ENCODE results near the gene GNG11. TPM values are rescaled to one million over a fixed set of nuclear protein-coding genes. Genes with fewer than 3 reads are reported as not detected.

GNG11 gene
- total RNA-seq, 4 donors from 2014 or later = 23.9 to 106 (median 40.9) TPM

GRCh38 chr7:93948106-93948505 lies 26.6 kb downstream of the GNG11 start:
- no peak for DNase-seq (ENCODE audit: low spot score)
- no peak for ATAC-seq (ENCODE audit: low FRiP score)
- TF ChIP-seq, protein P1, sequence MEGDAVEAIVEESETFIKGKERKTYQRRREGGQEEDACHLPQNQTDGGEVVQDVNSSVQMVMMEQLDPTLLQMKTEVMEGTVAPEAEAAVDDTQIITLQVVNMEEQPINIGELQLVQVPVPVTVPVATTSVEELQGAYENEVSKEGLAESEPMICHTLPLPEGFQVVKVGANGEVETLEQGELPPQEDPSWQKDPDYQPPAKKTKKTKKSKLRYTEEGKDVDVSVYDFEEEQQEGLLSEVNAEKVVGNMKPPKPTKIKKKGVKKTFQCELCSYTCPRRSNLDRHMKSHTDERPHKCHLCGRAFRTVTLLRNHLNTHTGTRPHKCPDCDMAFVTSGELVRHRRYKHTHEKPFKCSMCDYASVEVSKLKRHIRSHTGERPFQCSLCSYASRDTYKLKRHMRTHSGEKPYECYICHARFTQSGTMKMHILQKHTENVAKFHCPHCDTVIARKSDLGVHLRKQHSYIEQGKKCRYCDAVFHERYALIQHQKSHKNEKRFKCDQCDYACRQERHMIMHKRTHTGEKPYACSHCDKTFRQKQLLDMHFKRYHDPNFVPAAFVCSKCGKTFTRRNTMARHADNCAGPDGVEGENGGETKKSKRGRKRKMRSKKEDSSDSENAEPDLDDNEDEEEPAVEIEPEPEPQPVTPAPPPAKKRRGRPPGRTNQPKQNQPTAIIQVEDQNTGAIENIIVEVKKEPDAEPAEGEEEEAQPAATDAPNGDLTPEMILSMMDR (IDR thresholded peaks at IDR 0.05) = no peak

- ATAC-seq (ENCODE audit: low FRiP score) (no peak), DNase-seq (ENCODE audit: low spot score) (no peak)
- TF ChIP-seq, protein P1 (IDR thresholded peaks at IDR 0.05) = no peak
Measured at GRCh38 chr7:93948873-93949272, 27.3 kb downstream of the GNG11 start.

- DNase-seq (ENCODE audit: low spot score) (no peak), ATAC-seq (ENCODE audit: low FRiP score) (no peak)
- TF ChIP-seq, protein P1 (IDR thresholded peaks at IDR 0.05) = no peak
Measured at GRCh38 chr7:93949423-93949822, 27.9 kb downstream of the GNG11 start.

- no peak for ATAC-seq (ENCODE audit: low FRiP score)
- TF ChIP-seq, protein P1 (IDR thresholded peaks at IDR 0.05) = no peak
- no peak for DNase-seq (ENCODE audit: low spot score)
Measured at GRCh38 chr7:93955304-93955703, 33.8 kb downstream of the GNG11 start.

- TF ChIP-seq, protein P1 (IDR thresholded peaks at IDR 0.05) = no peak
- ATAC-seq (ENCODE audit: low FRiP score) (no peak), DNase-seq (ENCODE audit: low spot score) (no peak)
Measured at GRCh38 chr7:93957767-93958166, 36.2 kb downstream of the GNG11 start.

GRCh38 chr7:93958216-93958615 lies 36.7 kb downstream of the GNG11 start:
- TF ChIP-seq, protein P1 (IDR thresholded peaks at IDR 0.05) = no peak
- DNase-seq (ENCODE audit: low spot score) (no peak), ATAC-seq (ENCODE audit: low FRiP score) (no peak)

DNA sequence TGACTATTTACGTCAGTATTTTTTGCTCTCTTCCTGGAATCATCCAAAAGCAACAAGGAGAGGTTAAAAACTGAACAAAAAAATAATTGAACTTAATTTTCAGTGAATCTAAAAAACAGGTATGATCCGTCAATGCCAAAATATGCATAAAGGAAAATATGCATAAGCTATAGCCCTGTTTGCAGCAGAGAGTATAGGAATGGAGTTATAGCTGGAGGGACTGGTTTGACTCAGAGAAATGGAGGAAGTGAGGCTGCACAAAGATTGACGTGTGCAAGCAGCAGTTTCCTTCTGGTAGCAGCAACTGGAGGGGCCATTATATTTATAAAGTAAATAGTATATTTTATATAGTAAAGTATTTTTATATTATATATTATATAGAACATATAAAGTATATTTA lies 37.1 kb downstream of the GNG11 start:
- ATAC-seq (ENCODE audit: low FRiP score) (no peak), DNase-seq (ENCODE audit: low spot score) (no peak)
- TF ChIP-seq, protein P1 (IDR thresholded peaks at IDR 0.05) = no peak

Measured in omental fat pad (tissue), 4 donors.